WERI-Rb-1 (cell line): ENCODE data around the gene LTBP1.

Source experiments
- DNase-seq: peaks from one replicate; pipeline ENCODE4 v3.0.0-alpha.2; 2020
- H3K27ac ChIP-seq: fragments of 250-450 bp; sonication (Bioruptor Pico); 2 replicates; pipeline ENCODE4 v1.5.1; 2020; ENCODE audit warnings: mild to moderate bottlenecking, moderate library complexity
- H3K27me3 ChIP-seq: fragments of 250-450 bp; sonication (Bioruptor Pico); 2 replicates; pipeline ENCODE4 v1.5.1; 2021; ENCODE audit warnings: mild to moderate bottlenecking, low read depth, moderate library complexity; ENCODE audit not compliant: insufficient read depth, severe bottlenecking
- H3K36me3 ChIP-seq: fragments of 250-450 bp; sonication (Bioruptor Pico); 2 replicates; pipeline ENCODE4 v1.5.1; 2020; ENCODE audit warnings: mild to moderate bottlenecking, moderate library complexity
- H3K4me3 ChIP-seq: 2 replicates; pipeline ENCODE4 v1.5.1; 2011; ENCODE audit warnings: low read depth, mild to moderate bottlenecking, control low read depth, low read length
- H3K9me3 ChIP-seq: fragments of 250-450 bp; sonication (Bioruptor Pico); 2 replicates; pipeline ENCODE4 v1.5.1; 2021; ENCODE audit warnings: mild to moderate bottlenecking, moderate library complexity; ENCODE audit not compliant: severe bottlenecking
- TF ChIP-seq, protein P1 (sequence below): IDR thresholded peaks from 2 replicates; pipeline ENCODE4 v1.5.1; 2011; ENCODE audit warnings: low read depth, mild to moderate bottlenecking, control low read depth, inconsistent platforms, low read length

Gene LTBP1

DNA sequence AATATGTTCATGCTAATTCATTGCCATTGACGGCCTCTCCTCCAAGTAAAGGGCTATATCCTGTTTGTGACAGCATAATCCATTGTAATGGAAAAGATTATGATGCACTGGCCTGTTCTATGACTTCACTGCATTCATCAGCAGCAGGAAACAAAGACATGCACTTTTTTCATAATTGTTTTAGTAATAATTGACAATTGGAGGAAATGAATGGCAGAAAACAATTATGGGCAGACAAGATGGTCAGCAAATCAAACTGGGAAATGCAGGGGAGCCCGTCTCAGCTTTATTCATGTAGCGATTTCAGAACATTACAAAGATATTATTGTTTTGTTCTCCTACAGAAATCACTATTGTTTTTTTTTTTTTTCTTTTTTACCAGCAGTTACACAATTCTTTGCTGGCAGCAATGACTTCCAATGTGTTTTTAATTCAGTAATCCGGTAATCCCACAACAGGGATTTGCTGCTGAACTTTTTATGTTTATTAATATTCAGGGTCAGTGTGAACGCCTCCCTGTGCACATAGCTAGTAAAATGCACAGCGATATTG lies 495.9 kb downstream of the LTBP1 start:
- no peaks in the 10 kb centered on the region for H3K27me3 ChIP-seq
- H3K4me3 ChIP-seq: no peak overlapping the region
- H3K9me3 ChIP-seq: no peaks in the 10 kb centered on the region
- TF ChIP-seq, protein P1, sequence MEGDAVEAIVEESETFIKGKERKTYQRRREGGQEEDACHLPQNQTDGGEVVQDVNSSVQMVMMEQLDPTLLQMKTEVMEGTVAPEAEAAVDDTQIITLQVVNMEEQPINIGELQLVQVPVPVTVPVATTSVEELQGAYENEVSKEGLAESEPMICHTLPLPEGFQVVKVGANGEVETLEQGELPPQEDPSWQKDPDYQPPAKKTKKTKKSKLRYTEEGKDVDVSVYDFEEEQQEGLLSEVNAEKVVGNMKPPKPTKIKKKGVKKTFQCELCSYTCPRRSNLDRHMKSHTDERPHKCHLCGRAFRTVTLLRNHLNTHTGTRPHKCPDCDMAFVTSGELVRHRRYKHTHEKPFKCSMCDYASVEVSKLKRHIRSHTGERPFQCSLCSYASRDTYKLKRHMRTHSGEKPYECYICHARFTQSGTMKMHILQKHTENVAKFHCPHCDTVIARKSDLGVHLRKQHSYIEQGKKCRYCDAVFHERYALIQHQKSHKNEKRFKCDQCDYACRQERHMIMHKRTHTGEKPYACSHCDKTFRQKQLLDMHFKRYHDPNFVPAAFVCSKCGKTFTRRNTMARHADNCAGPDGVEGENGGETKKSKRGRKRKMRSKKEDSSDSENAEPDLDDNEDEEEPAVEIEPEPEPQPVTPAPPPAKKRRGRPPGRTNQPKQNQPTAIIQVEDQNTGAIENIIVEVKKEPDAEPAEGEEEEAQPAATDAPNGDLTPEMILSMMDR: no peak
- no peak for DNase-seq
- H3K27ac ChIP-seq: no peak overlapping the region
- no peaks in the 10 kb centered on the region for H3K36me3 ChIP-seq

DNA sequence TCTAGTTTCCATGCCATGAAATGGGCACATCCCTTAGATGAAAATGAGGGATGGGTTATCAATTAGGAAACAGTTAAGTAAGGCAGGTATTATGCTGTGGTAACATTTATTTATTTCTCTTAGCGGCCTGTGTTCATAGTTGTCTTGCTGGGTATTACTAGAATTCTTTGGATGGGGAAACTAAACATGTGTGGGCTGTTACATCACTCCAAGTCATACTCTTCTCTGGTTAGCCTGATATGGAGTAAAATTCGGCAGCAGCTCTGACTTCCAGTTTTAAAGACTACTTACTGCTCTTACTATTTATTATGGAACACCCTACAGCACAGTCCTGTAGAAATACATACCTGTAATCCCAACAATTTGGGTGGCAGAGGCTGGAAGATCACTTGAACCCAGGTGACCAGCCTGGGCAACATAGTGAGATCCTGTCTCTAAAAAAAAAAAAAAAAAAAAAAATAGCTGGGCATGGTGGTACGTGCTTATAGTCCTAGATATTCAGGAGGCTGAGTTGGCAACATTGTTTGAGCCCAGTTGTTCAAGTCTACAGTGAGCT lies 496.6 kb downstream of the LTBP1 start:
- TF ChIP-seq, protein P1: no peak
- Histone ChIP-seq H3K27me3 (no peaks in the 10 kb centered on the region), H3K4me3 (no peak overlapping the region), H3K36me3 (no peaks in the 10 kb centered on the region), H3K9me3 (no peaks in the 10 kb centered on the region), H3K27ac (no peak overlapping the region)
- DNase-seq: no peak

DNA sequence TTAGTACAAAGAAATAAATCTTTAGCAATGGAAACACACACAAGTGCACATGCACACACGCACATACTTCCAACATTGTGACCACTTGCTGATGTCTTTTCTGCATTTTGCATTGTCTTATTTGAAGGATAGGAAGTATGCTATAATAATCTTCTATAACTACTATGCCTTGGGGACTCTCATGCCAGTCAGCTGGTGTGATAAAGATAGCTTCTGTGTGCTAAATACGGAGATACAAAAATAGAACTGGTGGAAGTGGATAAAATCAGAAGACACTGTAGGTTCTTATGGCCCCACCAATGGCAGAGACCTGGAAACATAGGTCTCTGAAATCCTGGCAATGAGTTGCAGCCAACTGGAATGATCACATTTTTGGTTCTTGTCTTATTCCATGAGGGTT lies 498.2 kb downstream of the LTBP1 start:
- DNase-seq: no peak
- no peak overlapping the region for H3K4me3 ChIP-seq
- no peak overlapping the region for H3K27ac ChIP-seq
- no peaks in the 10 kb centered on the region for H3K27me3 ChIP-seq
- TF ChIP-seq, protein P1: no peak
- no peaks in the 10 kb centered on the region for H3K36me3 ChIP-seq
- H3K9me3 ChIP-seq: no peaks in the 10 kb centered on the region

DNA sequence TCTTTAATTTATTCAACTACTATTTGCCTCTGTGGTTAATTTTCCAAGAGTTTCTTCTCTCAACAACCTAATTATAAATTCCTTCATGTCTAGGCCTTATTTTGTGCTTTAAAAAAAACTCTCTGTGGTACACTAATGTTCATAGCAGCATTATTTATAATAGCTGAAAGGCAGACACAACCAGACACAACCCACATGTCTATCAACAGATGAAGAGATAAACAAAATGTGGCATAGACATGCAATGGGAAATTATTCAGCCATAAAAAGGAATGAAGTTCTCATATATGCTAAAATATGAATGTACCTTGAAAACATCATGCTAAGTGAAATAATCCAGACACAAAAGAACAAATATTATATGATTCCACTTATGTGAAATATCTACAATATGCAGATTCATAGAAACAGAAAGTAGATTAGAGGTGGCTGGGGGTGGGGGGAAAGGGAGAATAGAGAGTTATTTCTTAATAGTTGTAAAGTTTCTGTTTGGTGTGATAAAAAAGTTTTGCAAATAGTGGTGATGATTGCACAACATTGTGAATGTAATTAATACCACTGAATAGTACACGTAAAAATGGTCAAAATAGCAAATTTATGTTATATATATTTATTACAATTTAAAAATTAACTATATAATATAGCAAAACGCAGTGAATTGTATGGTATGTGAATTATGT lies 501.6 kb downstream of the LTBP1 start:
- Histone ChIP-seq H3K27ac (no peak overlapping the region), H3K4me3 (no peak overlapping the region), H3K9me3 (no peaks in the 10 kb centered on the region), H3K27me3 (no peaks in the 10 kb centered on the region), H3K36me3 (no peaks in the 10 kb centered on the region)
- no peak for DNase-seq
- TF ChIP-seq, protein P1: no peak
